Stimulated activated CD4-positive, alpha-beta T cell treated with anti-CD3 and anti-CD28 coated beads, Interleukin-1b, Interleukin-23, amount 100 ng/mL, for 48 hours (primary cell): Measurements from ENCODE around the gene MT1HL1.
"Not testable (repeated sequence)": the region's sequence is repeated elsewhere in the genome, so short reads cannot be mapped to it uniquely, and the experiment has no call there.

Source experiments
- DNase-seq: peaks from one replicate; pipeline ENCODE4 v3.0.0-alpha.2; 2020

The MT1HL1 gene

DNA sequence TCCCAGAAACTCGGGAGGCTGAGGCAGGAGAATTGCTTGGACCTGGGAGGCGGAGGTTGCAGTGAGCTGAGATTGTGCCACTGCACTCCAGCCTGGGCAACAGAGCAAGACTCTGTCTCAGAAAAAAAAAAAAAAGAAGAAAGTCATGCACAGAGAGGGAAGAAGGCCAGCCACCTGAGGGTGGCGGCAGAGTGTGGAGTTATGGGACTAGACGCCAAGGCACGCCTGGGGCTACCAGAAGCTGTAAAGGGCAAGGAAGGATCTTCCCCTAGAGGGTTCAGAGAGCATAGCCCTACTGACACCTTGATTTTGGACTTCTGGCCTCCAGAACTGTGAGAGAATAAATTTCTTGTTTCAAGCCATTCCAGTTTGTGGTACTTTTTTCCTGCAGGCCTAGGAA, 30.2 kb downstream of the MT1HL1 start:
- DNase-seq: not testable (repeated sequence)

DNA sequence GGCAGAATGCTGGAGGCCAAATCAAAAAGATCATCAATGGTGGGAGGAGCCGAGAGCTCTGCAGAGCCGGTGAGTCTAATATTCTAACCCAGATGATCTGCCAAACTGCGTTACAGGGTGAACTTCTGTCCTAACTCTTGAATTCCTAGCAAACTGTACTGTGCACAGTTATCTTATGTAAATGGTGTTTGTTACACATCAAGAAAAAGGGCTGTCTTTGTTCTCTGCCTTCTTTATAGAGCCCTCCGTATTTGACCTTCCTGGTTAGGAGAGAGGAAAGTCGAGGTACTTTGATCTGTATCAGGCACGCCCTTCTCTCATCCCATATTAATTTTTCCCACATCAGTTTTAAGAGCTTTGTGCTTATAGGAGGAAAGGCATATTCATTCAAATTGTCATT, 37.6 kb downstream of the MT1HL1 start:
- no peak for DNase-seq

DNA sequence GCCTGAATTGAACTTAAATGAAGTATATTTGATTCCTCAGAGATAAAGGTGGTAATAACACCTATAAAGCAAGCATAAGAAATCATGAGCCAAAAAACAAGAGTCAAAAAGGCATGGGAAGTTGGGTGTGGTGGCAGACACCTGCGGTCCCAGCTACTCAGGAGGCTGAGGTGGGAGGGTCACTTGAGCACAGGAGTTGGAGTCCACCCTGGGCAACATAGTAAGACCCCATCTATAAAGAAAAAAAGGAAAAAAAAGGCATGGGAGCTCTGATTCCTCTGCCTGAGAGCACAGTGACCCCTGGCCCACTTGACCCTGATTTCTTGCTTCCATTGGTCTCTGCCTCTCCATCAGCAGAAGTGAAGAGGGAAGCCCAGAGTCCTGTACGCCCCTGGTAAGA, 40.3 kb downstream of the MT1HL1 start:
- DNase-seq: no peak

DNA sequence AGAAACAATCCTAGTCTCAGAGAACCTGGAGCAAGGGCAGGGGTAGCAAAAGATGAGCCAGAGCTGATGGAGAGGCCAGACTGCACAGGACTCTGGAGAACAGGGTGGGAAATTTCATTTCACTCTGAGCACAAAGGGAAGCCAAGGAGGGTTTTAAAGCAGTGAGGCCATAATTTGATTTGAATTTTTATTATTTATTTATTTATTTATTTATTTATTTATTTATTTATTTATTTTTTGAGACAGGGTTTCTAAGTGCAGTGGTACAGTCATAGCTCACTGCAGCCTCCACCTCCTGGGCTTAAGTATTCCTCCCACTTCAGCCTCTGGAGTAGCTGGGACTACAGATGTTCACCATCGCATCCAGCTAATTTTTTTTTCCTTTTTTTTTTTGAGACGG, 45.1 kb downstream of the MT1HL1 start:
- no peak for DNase-seq

DNA sequence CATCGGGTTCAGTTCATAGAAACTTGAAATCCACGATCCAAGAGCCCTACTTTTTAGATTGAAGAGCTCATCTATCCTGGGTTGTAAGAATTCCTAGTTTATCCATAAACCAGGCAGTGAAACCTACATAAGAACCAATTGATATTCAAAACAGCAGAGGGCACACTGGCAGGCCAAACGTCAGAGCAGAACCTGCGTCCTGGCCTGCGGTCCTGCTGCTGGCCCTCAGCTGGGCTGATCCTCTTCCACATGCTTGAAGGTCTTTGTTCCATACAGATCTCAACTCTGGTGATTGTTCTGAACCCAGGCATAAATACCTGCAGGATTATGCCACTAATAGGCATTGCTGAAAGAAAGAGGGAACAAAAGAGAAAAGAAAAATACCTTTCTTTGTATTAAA, 47.0 kb downstream of the MT1HL1 start:
- no peak for DNase-seq
